GM12873 (cell line): Measurements from ENCODE around the gene DOK3.

ENCODE experiments used
- CTCF ChIP-seq: IDR thresholded peaks from 2 replicates; pipeline ENCODE4 v1.5.1; 2012; ENCODE audit warnings: low read depth, mild to moderate bottlenecking, moderate library complexity, low read length, control low read depth; ENCODE audit not compliant: insufficient read depth; ENCODE audit errors: missing control alignments

DOK3 gene

GRCh38 chr5:177478711-177479646 lies 30.6 kb downstream of the DOK3 start:
- TF ChIP-seq CTCF = no peak

- no peak for TF ChIP-seq CTCF
Measured at GRCh38 chr5:177477701-177478477, 31.7 kb downstream of the DOK3 start.

GRCh38 chr5:177476531-177477233 lies 32.9 kb downstream of the DOK3 start:
- no peak for TF ChIP-seq CTCF

GRCh38 chr5:177475563-177476427 lies 33.8 kb downstream of the DOK3 start:
- TF ChIP-seq CTCF = no peak

- TF ChIP-seq CTCF = no peak
Measured at GRCh38 chr5:177474846-177475562, 34.6 kb downstream of the DOK3 start.

GRCh38 chr5:177474002-177474476 lies 35.6 kb downstream of the DOK3 start:
- no peak for TF ChIP-seq CTCF
